GM12865 (cell line): ENCODE data around the gene TAP2.

Experiments
- DNase-seq: peaks from one replicate; pipeline ENCODE4 v3.0.0; 2010; ENCODE audit warnings: low read depth
- H3K4me3 ChIP-seq: 2 replicates; pipeline ENCODE4 v1.5.1; 2011; ENCODE audit warnings: mild to moderate bottlenecking, low read depth, low read length, control low read depth
- CTCF ChIP-seq: IDR thresholded peaks from 2 replicates; pipeline ENCODE4 v1.5.1; 2011; ENCODE audit warnings: low read length, control low read depth, low read depth, inconsistent platforms; ENCODE audit not compliant: insufficient read depth; ENCODE audit errors: missing control alignments

Gene TAP2

GRCh38 chr6:32862725-32863124, 24.2 kb upstream of the TAP2 start:
- no peak overlapping the region for H3K4me3 ChIP-seq
- no peak for TF ChIP-seq CTCF
- DNase-seq: no peak

- H3K4me3 ChIP-seq: no peak overlapping the region
- no peak for TF ChIP-seq CTCF
- DNase-seq: no peak
Measured at GRCh38 chr6:32860674-32861073, 22.1 kb upstream of the TAP2 start.

- no peak for TF ChIP-seq CTCF
- no peak for DNase-seq
- H3K4me3 ChIP-seq: no peak overlapping the region
Measured at GRCh38 chr6:32858194-32858593, 19.7 kb upstream of the TAP2 start.

GRCh38 chr6:32857156-32857891, 18.8 kb upstream of the TAP2 start:
- H3K4me3 ChIP-seq: no peak overlapping the region
- TF ChIP-seq CTCF: no peak
- DNase-seq: no peak

- DNase-seq: no peak
- H3K4me3 ChIP-seq: peak overlapping the region; percentile 91
- no peak for TF ChIP-seq CTCF
Measured at GRCh38 chr6:32855467-32856174, 17.1 kb upstream of the TAP2 start.

- no peak for TF ChIP-seq CTCF
- peak overlapping the region; percentile 91 for H3K4me3 ChIP-seq
- DNase-seq: peak; percentile 76
Measured at GRCh38 chr6:32854376-32855178, 16.0 kb upstream of the TAP2 start.
